GM23338 (cell line): ENCODE results near the gene LIPJ. TPM values are rescaled to one million over a fixed set of nuclear protein-coding genes. Genes with fewer than 3 reads are reported as not detected.

ENCODE experiments used
- ATAC-seq: fragments of 200-7000 bp; cut with Tn5 transposase; 3 replicates; pipeline ENCODE4 v1.9.1; 2020
- DNase-seq: peaks from one replicate; pipeline ENCODE4 v3.0.0-alpha.2; 2015; ENCODE audit warnings: low spot score
- H2AFZ ChIP-seq: fragments of 200-600 bp; sonication (generic); 2 replicates; pipeline ENCODE4 v1.8.0; 2016; ENCODE audit warnings: antibody characterized with exemption, mild to moderate bottlenecking, moderate library complexity
- H3F3A ChIP-seq: fragments of 200-600 bp; sonication (generic); replicated peaks from 2 replicates; pipeline ENCODE4 v1.8.0; 2017; ENCODE audit warnings: antibody characterized with exemption, mixed run types, low read depth
- H3K27ac ChIP-seq: fragments of 200-600 bp; sonication (generic); 2 replicates; pipeline ENCODE4 v1.6.1; 2016; ENCODE audit warnings: low read depth
- H3K27me3 ChIP-seq: fragments of 200-600 bp; sonication (generic); 2 replicates; pipeline ENCODE4 v1.8.0; 2016; ENCODE audit warnings: mild to moderate bottlenecking, mixed run types, moderate library complexity; ENCODE audit not compliant: insufficient read depth
- H3K36me3 ChIP-seq: fragments of 200-600 bp; sonication (generic); 2 replicates; pipeline ENCODE4 v1.8.0; 2016; ENCODE audit warnings: mild to moderate bottlenecking; ENCODE audit not compliant: insufficient read depth
- H3K4me1 ChIP-seq: fragments of 200-600 bp; sonication (generic); 2 replicates; pipeline ENCODE4 v1.8.0; 2016; ENCODE audit warnings: mild to moderate bottlenecking, moderate library complexity; ENCODE audit not compliant: insufficient read depth
- H3K4me2 ChIP-seq: fragments of 200-600 bp; sonication (generic); 2 replicates; pipeline ENCODE4 v1.7.1; 2017; ENCODE audit warnings: mixed run types
- H3K4me3 ChIP-seq: fragments of 200-600 bp; sonication (generic); 2 replicates; pipeline ENCODE4 v1.6.1; 2016; ENCODE audit warnings: mixed run types
- H3K79me2 ChIP-seq: fragments of 200-600 bp; sonication (generic); replicated peaks from 2 replicates; pipeline ENCODE4 v1.8.0; 2017; ENCODE audit warnings: mild to moderate bottlenecking; ENCODE audit not compliant: insufficient read depth
- H3K9me2 ChIP-seq: fragments of 200-600 bp; sonication (generic); 2 replicates; pipeline ENCODE4 v1.8.0; 2017; ENCODE audit not compliant: insufficient read depth
- H4K20me1 ChIP-seq: fragments of 200-600 bp; sonication (generic); replicated peaks from 2 replicates; pipeline ENCODE4 v1.8.0; 2017; ENCODE audit warnings: mild to moderate bottlenecking; ENCODE audit not compliant: insufficient read depth
- H3K27ac Mint-ChIP-seq: 2 replicates; pipeline ENCODE4 v1.8.0; 2020; ENCODE audit warnings: inconsistent platforms, mild to moderate bottlenecking, moderate library complexity, mixed read lengths
- H3K27me3 Mint-ChIP-seq: 3 replicates; pipeline ENCODE4 v1.8.0; 2022; ENCODE audit warnings: low read depth, mild to moderate bottlenecking, moderate library complexity, mixed read lengths, inconsistent platforms; ENCODE audit not compliant: insufficient read depth, poor library complexity
- H3K36me3 Mint-ChIP-seq: 3 replicates; pipeline ENCODE4 v1.8.0; 2021; ENCODE audit warnings: low read depth, mild to moderate bottlenecking, inconsistent platforms, moderate library complexity, mixed read lengths
- H3K4me1 Mint-ChIP-seq: 3 replicates; pipeline ENCODE4 v1.8.0; 2020; ENCODE audit warnings: mild to moderate bottlenecking, inconsistent platforms, mixed read lengths
- H3K4me3 Mint-ChIP-seq: 3 replicates; pipeline ENCODE4 v1.8.0; 2021; ENCODE audit warnings: moderate library complexity, mild to moderate bottlenecking, inconsistent platforms, mixed read lengths
- H3K9me3 Mint-ChIP-seq: 3 replicates; pipeline ENCODE4 v1.8.0; 2020; ENCODE audit warnings: moderate library complexity, mild to moderate bottlenecking, inconsistent platforms, mixed read lengths
- CREB1 ChIP-seq: fragments of 250-450 bp; sonication (Bioruptor Pico); IDR thresholded peaks from 2 replicates; pipeline ENCODE4 v1.5.0; 2020; ENCODE audit warnings: low read depth, mild to moderate bottlenecking, moderate library complexity
- EZH2 ChIP-seq: fragments of 200-600 bp; sonication (generic); IDR thresholded peaks from one replicate; pipeline ENCODE4 v1.8.0; 2017; ENCODE audit warnings: antibody characterized with exemption, mild to moderate bottlenecking, low read depth; ENCODE audit not compliant: unreplicated experiment
- EZH2phosphoT487 ChIP-seq: fragments of 200-600 bp; sonication (generic); IDR thresholded peaks from one replicate; pipeline ENCODE4 v1.8.1; 2018; ENCODE audit warnings: antibody characterized with exemption; ENCODE audit not compliant: unreplicated experiment
- JUNB ChIP-seq: IDR thresholded peaks from one replicate; pipeline ENCODE4 v1.6.1; 2016; ENCODE audit warnings: antibody characterized with exemption; ENCODE audit not compliant: unreplicated experiment
- NANOG ChIP-seq: IDR thresholded peaks from 2 replicates; pipeline ENCODE4 v1.6.1; 2016; ENCODE audit warnings: antibody characterized with exemption, borderline replicate concordance
- POLR2AphosphoS5 ChIP-seq: IDR thresholded peaks from 2 replicates; pipeline ENCODE4 v1.6.1; 2016; ENCODE audit warnings: antibody characterized with exemption, low read depth
- REST ChIP-seq: IDR thresholded peaks from one replicate; pipeline ENCODE4 v1.6.1; 2018; ENCODE audit warnings: antibody characterized with exemption; ENCODE audit not compliant: unreplicated experiment
- STAT1 ChIP-seq: IDR thresholded peaks from one replicate; pipeline ENCODE4 v1.6.1; 2016; ENCODE audit warnings: antibody characterized with exemption; ENCODE audit not compliant: unreplicated experiment
- ZNF114 ChIP-seq: fragments of 250-450 bp; sonication (Bioruptor Pico); IDR thresholded peaks from 2 replicates; pipeline ENCODE4 v1.5.0; 2020; ENCODE audit warnings: mild to moderate bottlenecking, moderate library complexity
- ZNF331 ChIP-seq: fragments of 250-450 bp; sonication (Bioruptor Pico); IDR thresholded peaks from 2 replicates; pipeline ENCODE4 v1.5.0; 2020; ENCODE audit warnings: low read depth, mild to moderate bottlenecking, moderate library complexity
- long read RNA-seq: library from polyadenylated mRNA; unstranded; transcript quantifications from one replicate; pipeline ENCODE4 v2.0.0, GENCODE V29; 2020; ENCODE audit not compliant: unreplicated experiment
- polyA plus RNA-seq: library from polyadenylated mRNA; unstranded; fragments of >200 nt; fragmentation: Nextera tagmentation; extraction: Ambion mirVana; gene quantifications from 2 replicates; pipeline ENCODE4 v1.2.1, GENCODE V29; 2016
- total RNA-seq: library from RNA; depleted of rRNA; stranded (reverse); fragments of >200 nt; shearing (Covaris generic); gene quantifications from 2 replicates; pipeline ENCODE4 v1.2.3, GENCODE V29; 2014; rRNA removed
- TF ChIP-seq, protein P1 (sequence below): IDR thresholded peaks from 2 replicates; pipeline ENCODE4 v1.6.1; 2016; ENCODE audit warnings: antibody characterized with exemption
- TF ChIP-seq, protein P2 (sequence below): fragments of 250-450 bp; sonication (Bioruptor Pico); IDR thresholded peaks from 2 replicates; pipeline ENCODE4 v1.5.0; 2020; ENCODE audit warnings: mild to moderate bottlenecking, moderate library complexity
- TF ChIP-seq, protein P3 (sequence below), 2 experiments: fragments of 200-600 bp in 1 of 2; sonication (generic) in 1 of 2; conservative IDR thresholded peaks; 2 replicates each; pipeline versions ENCODE4 v1.5.1 to v1.6.1; 2016 to 2017; ENCODE audit warnings: antibody characterized with exemption in 2 of 2, low read depth in 2 of 2, mild to moderate bottlenecking in 2 of 2, moderate library complexity in 1 of 2

LIPJ gene, protein sequence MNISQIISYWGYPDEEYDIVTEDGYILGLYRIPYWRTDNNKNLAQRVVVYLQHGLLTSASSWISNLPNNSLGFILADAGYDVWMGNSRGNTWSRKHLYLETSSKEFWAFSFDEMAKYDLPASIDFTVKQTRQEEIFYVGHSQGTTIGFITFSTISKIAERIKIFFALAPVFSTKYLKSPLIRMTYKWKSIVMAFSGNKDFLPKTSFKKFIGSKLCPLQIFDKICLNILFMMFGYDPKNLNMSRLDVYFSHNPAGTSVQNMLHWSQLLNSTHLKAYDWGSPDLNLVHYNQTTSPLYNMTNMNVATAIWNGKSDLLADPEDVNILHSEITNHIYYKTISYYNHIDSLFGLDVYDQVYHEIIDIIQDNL
- 0.04 and 0.14 TPM in 2 replicates for total RNA-seq
- not detected in 2 replicates for polyA plus RNA-seq
- long read RNA-seq = 0 reads

- Histone ChIP-seq H2AFZ (no peak within 1 kb of the TSS), H4K20me1 (no peaks in the 10 kb centered on the region), H3F3A (no peaks in the 10 kb centered on the region), H3K27me3 (no peaks in the 10 kb centered on the region), H3K79me2 (no peaks in the 10 kb centered on the region), H3K36me3 (no peaks in the 10 kb centered on the region), H3K4me2 (no peak within 1 kb of the TSS), H3K4me1 (peaks cover 6% of the 10 kb centered on the region; the same call in 1 of the 2 replicates), H3K4me3 (no peak within 1 kb of the TSS), H3K27ac (no peak within 1 kb of the TSS), H3K9me2 (no peaks in the 10 kb centered on the region)
- Mint-ChIP-seq H3K27ac (no peak within 1 kb of the TSS), H3K4me3 (no peak within 1 kb of the TSS), H3K27me3 (no peaks in the 10 kb centered on the region), H3K36me3 (no peaks in the 10 kb centered on the region), H3K9me3 (no peaks in the 10 kb centered on the region), H3K4me1 (peaks cover 9% of the 10 kb centered on the region)
- TF ChIP-seq STAT1 (no peak), EZH2 (no peak), CREB1 (CRISPR knock-in tag) (no peak), NANOG (no peak), EZH2phosphoT487 (no peak), POLR2AphosphoS5 (no peak), ZNF331 (no peak), ZNF114 (CRISPR knock-in tag) (no peak), JUNB (no peak), REST (no peak)
- TF ChIP-seq, protein P1, sequence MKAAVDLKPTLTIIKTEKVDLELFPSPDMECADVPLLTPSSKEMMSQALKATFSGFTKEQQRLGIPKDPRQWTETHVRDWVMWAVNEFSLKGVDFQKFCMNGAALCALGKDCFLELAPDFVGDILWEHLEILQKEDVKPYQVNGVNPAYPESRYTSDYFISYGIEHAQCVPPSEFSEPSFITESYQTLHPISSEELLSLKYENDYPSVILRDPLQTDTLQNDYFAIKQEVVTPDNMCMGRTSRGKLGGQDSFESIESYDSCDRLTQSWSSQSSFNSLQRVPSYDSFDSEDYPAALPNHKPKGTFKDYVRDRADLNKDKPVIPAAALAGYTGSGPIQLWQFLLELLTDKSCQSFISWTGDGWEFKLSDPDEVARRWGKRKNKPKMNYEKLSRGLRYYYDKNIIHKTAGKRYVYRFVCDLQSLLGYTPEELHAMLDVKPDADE = no peak
- TF ChIP-seq, protein P2, sequence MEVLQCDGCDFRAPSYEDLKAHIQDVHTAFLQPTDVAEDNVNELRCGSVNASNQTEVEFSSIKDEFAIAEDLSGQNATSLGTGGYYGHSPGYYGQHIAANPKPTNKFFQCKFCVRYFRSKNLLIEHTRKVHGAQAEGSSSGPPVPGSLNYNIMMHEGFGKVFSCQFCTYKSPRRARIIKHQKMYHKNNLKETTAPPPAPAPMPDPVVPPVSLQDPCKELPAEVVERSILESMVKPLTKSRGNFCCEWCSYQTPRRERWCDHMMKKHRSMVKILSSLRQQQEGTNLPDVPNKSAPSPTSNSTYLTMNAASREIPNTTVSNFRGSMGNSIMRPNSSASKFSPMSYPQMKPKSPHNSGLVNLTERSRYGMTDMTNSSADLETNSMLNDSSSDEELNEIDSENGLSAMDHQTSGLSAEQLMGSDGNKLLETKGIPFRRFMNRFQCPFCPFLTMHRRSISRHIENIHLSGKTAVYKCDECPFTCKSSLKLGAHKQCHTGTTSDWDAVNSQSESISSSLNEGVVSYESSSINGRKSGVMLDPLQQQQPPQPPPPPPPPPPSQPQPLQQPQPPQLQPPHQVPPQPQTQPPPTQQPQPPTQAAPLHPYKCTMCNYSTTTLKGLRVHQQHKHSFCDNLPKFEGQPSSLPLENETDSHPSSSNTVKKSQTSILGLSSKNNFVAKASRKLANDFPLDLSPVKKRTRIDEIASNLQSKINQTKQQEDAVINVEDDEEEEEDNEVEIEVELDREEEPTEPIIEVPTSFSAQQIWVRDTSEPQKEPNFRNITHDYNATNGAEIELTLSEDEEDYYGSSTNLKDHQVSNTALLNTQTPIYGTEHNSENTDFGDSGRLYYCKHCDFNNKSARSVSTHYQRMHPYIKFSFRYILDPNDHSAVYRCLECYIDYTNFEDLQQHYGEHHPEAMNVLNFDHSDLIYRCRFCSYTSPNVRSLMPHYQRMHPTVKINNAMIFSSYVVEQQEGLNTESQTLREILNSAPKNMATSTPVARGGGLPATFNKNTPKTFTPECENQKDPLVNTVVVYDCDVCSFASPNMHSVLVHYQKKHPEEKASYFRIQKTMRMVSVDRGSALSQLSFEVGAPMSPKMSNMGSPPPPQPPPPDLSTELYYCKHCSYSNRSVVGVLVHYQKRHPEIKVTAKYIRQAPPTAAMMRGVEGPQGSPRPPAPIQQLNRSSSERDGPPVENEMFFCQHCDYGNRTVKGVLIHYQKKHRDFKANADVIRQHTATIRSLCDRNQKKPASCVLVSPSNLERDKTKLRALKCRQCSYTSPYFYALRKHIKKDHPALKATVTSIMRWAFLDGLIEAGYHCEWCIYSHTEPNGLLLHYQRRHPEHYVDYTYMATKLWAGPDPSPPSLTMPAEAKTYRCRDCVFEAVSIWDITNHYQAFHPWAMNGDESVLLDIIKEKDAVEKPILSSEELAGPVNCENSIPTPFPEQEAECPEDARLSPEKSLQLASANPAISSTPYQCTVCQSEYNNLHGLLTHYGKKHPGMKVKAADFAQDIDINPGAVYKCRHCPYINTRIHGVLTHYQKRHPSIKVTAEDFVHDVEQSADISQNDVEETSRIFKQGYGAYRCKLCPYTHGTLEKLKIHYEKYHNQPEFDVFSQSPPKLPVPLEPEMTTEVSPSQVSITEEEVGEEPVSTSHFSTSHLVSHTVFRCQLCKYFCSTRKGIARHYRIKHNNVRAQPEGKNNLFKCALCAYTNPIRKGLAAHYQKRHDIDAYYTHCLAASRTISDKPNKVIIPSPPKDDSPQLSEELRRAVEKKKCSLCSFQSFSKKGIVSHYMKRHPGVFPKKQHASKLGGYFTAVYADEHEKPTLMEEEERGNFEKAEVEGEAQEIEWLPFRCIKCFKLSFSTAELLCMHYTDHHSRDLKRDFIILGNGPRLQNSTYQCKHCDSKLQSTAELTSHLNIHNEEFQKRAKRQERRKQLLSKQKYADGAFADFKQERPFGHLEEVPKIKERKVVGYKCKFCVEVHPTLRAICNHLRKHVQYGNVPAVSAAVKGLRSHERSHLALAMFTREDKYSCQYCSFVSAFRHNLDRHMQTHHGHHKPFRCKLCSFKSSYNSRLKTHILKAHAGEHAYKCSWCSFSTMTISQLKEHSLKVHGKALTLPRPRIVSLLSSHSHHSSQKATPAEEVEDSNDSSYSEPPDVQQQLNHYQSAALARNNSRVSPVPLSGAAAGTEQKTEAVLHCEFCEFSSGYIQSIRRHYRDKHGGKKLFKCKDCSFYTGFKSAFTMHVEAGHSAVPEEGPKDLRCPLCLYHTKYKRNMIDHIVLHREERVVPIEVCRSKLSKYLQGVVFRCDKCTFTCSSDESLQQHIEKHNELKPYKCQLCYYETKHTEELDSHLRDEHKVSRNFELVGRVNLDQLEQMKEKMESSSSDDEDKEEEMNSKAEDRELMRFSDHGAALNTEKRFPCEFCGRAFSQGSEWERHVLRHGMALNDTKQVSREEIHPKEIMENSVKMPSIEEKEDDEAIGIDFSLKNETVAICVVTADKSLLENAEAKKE (CRISPR knock-in tag) = no peak
- TF ChIP-seq, protein P3, sequence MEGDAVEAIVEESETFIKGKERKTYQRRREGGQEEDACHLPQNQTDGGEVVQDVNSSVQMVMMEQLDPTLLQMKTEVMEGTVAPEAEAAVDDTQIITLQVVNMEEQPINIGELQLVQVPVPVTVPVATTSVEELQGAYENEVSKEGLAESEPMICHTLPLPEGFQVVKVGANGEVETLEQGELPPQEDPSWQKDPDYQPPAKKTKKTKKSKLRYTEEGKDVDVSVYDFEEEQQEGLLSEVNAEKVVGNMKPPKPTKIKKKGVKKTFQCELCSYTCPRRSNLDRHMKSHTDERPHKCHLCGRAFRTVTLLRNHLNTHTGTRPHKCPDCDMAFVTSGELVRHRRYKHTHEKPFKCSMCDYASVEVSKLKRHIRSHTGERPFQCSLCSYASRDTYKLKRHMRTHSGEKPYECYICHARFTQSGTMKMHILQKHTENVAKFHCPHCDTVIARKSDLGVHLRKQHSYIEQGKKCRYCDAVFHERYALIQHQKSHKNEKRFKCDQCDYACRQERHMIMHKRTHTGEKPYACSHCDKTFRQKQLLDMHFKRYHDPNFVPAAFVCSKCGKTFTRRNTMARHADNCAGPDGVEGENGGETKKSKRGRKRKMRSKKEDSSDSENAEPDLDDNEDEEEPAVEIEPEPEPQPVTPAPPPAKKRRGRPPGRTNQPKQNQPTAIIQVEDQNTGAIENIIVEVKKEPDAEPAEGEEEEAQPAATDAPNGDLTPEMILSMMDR (conservative IDR thresholded peaks at IDR 0.05; ENCODE audit: low read depth in 2 of 2) = no peak
- no peak for DNase-seq
- no peak for ATAC-seq
These were observed at the start of gene LIPJ for GRCh38 chr10:88586462-88586861. Gene LIPJ (plus strand): TSS chr10:88586762. CDS start chr10:88590688, 3,926 bp downstream.
